HG03060 (cell line): ENCODE data around the gene VTA1.

Experiments
- ATAC-seq: cut with Tn5 transposase; IDR thresholded peaks from one replicate; pipeline ENCODE4 v1.9.1; 2021; ENCODE audit warnings: low read depth, moderate number of reproducible peaks; ENCODE audit not compliant: unreplicated experiment

Gene VTA1

GRCh38 chr6:142260748-142261147, 113.7 kb downstream of the VTA1 start:
- no peak for ATAC-seq

- ATAC-seq, result no peak
These were observed 115.2 kb downstream of the VTA1 start for GRCh38 chr6:142262231-142262630.

GRCh38 chr6:142265476-142265875, 118.4 kb downstream of the VTA1 start:
- no peak for ATAC-seq

GRCh38 chr6:142266060-142266459, 119.0 kb downstream of the VTA1 start:
- no peak for ATAC-seq

- ATAC-seq, result no peak
These were observed 124.4 kb downstream of the VTA1 start for GRCh38 chr6:142271476-142271875.
